HG03196 (cell line): ENCODE measurements around the gene RAB5B.
"Not testable (repeated sequence)": the region's sequence is repeated elsewhere in the genome, so short reads cannot be mapped to it uniquely, and the experiment has no call there.

Experiments used
- ATAC-seq: cut with Tn5 transposase; IDR thresholded peaks from one replicate; pipeline ENCODE4 v1.9.1; 2021; ENCODE audit not compliant: unreplicated experiment

Gene RAB5B

DNA sequence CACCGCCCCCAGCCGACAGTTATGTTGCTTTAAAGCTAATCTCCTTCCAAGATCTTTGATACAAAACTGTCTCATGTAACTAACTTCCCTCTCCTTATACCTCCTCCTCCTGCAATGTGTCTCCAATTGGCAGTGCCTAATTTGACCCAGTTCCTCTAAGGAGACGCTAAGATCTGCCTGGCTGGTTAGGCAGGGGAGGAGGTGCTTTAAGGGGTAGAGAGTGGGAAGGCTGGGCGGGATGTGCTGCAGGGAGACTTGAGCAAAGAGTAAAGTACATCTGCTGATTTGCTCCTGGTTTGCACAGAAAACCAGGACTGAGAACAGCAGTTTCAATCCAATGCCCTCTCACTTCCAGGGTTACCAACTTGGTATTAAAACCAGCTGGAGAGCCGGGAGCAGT is 39.6 kb downstream of the RAB5B start:
- no peak for ATAC-seq

DNA sequence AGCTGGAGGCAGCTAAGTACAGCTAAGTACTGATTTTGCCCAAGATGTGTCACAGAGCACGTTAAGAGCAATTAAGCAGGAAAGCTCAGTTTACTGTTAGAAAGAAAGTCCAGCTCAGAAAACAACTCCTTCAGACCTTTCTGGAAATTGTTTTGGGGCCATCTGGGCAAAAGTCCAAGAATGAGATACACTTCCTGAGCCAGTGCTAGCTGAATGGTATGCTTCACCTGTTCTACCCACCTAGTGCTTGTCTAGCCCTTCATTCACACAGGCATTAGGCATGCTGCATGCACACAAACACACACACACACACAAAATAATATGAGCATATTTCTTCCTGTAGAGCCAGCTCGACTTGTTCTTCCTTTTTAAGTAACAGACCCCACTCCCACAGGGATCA is 40.3 kb downstream of the RAB5B start:
- no peak for ATAC-seq

DNA sequence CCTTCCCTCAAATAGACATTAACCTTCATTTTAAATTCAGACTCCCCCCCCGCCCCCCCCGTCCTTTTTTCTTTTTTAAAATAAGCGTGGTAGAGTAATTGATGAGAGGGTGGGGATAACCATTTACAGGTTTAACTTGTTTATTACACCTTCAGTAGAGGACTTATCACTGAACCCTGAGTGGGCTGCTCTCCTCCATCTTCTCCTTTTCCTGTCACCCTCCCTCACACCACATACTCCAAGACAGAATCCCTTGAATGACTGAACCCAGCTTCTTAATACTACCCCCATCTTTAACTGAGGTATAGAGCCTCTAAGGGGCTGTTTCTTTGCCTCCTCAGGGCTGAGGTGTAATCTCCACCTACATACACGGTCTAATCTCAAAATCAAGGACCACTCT is 43.3 kb downstream of the RAB5B start:
- no peak for ATAC-seq

DNA sequence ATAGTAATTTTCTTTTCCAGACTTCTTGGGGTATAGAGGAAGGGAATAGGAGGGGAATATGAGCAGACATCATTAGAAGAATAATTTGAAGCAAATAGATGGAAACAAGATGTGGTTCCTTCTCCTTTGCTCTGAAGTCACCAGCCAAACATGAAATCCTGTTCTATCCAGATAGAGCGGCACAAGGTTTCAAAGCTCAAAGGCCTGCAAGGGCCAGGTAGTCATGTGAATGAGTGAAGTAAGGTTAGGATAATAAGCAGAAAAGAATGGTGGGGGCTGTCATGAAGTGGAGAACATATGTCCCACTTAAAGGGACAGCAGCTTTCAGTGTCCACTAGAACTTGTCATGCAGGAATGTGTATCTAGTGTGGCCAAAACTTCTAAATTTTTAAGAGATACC is 44.5 kb downstream of the RAB5B start:
- ATAC-seq = no peak

DNA sequence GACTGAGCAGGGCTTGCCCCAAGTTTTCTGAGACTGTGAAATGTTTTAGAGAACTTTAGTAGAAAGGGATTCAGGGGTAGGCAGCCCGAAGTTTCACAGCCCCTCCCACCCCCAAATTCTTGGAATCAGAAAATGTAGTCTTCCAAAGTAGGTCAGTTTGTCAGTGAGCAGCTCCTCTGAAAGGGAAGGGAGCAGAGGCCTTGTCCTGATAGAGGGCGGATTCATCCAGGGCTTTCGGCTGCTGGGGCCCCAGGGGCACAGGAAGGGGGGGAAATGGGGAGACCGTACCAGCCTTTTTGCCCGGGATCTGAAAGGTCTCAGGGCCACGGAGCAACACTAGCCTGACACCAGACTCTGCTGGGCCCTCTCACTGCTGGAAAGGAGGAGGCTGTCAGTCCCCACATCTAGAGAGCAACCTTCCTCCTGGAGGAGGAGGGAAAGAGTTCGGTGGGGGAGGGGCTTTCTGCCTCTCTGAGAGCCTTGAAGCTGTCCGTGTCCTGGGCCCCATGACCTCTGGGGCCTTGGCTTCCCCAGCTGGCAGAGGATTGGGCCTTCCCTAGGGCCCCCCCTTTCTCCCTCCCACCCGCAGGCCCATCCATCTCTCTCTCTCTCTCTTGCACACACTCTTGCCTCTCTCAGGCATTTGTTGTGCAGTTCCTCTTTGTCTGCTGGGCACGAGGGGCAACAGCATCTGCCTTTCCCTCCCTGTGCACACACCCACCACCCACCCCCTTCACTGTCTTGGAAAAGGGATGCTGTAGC is 46.7 kb downstream of the RAB5B start, which contains the start of gene IKZF4:
Gene IKZF4 (plus strand): TSS at position 621 of the 762 bp plus-strand sequence. CDS start 451 bp downstream, outside the sequence.
- ATAC-seq = no peak

DNA sequence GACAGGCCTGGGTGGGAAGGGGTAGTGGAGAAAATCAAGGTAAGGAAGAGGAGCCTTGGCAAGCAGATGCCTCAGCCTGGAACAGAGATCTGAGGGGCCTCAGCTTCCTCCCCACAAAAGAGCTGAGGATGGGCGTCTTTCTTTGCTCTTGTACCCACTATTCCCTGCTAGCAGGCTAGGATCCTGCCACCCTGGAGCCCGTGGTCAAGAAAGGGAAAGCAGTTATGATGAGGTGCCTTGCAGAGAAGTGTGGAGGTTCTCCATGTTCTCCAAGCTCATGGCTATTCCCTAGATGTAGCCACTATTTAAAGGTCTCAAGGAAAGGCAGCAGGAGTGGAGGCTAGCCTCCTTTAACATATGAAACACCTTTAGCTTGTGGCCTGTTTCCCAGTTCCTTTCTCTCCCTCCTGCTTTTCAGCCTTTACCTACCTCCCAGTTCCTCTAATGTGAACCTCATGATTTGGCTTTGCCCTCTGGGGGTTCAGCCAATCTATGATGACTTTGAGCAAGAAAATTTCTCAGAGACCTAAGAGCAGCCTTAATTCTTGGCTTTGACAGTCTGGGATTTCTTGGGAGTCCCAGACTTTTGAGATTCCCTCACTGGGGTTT is 48.1 kb downstream of the RAB5B start:
- ATAC-seq = no peak

DNA sequence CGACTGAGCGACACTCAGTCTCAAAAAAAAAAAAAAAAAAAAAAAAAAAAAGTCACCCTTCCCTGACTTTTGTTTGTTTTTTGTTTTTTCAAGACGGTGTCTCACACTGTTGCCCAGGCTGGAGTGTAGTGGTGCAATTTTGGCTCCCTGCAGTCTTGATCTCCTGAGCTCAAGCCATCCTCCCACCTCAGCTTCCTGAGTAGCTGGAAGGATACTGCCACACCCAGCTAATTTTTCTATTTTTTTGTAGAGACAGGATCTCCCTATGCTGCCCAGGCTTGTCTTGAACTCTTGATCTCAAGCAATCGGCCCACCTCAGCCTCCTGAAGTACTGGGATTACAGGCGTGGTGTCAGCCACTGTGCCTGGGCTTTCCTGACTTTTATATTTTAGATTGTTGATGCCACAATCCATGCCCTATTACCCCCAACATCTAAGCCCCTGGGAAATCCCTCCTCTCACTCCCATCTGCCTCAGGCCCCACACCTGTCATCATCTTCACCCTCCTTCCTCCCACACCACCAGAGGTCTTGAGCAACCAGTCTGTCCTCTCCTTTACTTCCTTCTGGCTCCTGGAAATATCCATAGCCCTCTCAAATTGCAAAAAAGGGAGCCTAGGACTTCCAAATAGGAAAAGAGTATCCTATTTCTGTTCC is 54.8 kb downstream of the RAB5B start:
- no peak for ATAC-seq

DNA sequence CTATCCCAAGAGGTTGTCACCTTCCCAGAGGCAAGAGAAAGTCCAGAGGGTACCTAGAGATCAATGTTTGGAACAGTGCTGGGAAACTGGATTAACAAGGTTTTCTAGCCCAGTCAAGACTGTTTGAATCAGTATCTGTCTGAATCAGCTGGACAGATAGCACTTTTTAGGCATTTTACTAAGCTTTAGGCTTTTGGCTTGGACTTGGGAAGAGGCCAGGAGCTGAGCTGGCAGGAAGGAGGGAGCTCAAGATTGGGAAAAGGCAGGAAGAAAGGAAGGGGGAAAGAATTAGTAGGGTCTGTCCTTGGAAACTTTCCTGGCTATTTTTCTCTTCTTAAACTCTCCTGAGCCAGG is 55.3 kb downstream of the RAB5B start:
- ATAC-seq = no peak

DNA sequence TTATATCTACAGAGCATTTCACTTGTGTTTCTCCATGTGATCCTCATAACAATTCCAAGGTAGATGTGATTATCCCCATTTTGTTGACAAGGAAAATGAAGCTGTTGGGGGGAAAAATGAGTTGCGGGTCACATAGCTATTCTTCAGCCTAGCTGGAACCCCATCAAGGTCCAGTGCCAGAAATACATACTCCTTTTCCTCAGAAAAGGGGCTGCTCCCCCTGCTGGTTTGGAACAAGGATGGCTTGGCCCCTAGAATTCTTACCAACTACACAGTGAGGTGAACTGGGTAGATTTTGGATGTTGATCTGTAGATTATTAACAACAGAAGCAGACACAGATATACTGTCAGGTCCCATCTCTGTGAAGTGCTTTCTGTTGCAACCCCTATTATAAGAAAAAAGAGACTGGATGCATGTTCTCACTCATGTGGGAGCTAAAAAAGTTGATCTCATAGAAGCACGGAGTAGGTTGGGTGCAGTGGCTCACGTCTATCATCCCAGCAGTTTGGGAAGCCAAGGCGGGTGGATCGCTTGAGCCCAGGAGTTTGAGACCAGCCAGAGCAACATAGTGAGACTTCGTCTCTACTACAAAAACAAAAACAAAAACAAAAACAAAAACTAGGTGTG is 55.9 kb downstream of the RAB5B start:
- ATAC-seq = no peak

DNA sequence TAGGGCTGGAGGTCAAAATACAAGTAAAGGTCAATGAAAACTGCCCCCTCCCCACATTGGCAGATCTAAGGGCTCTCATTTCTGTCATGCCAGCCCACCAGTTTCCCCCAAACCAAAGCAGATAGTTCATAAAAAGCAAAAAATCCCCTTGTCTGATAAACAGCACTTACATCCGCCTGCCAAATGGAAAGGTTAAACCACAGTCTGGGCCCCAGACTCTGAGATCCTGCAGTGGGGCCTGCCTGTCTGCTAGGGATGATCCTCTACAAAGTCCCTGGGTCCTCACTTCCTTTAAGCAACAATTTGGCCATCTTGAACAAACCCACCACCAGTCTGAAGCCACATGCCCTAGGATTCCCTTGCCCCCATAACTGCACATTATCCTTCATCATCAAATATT is 58.1 kb downstream of the RAB5B start:
- ATAC-seq = no peak

DNA sequence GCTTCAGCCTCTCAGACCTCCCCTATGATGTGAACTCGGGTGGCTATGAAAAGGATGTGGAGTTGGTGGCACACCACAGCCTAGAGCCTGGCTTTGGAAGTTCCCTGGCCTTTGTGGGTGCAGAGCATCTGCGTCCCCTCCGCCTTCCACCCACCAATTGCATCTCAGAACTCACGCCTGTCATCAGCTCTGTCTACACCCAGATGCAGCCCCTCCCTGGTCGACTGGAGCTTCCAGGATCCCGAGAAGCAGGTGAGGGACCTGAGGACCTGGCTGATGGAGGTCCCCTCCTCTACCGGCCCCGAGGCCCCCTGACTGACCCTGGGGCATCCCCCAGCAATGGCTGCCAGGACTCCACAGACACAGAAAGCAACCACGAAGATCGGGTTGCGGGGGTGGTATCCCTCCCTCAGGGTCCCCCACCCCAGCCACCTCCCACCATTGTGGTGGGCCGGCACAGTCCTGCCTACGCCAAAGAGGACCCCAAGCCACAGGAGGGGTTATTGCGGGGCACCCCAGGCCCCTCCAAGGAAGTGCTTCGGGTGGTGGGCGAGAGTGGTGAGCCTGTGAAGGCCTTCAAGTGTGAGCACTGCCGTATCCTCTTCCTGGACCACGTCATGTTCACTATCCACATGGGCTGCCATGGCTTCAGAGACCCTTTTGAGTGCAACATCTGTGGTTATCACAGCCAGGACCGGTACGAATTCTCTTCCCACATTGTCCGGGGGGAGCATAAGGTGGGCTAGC is 60.9 kb downstream of the RAB5B start:
- no peak for ATAC-seq

DNA sequence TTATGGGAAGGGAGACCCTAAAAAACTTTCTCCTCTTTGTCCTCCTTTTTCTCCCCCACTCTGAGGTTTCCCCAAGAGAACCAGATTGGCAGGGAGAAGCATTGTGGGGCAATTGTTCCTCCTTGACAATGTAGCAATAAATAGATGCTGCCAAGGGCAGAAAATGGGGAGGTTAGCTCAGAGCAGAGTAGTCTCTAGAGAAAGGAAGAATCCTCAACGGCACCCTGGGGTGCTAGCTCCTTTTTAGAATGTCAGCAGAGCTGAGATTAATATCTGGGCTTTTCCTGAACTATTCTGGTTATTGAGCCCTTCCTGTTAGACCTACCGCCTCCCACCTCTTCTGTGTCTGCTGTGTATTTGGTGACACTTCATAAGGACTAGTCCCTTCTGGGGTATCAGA is 63.3 kb downstream of the RAB5B start:
- ATAC-seq = no peak

DNA sequence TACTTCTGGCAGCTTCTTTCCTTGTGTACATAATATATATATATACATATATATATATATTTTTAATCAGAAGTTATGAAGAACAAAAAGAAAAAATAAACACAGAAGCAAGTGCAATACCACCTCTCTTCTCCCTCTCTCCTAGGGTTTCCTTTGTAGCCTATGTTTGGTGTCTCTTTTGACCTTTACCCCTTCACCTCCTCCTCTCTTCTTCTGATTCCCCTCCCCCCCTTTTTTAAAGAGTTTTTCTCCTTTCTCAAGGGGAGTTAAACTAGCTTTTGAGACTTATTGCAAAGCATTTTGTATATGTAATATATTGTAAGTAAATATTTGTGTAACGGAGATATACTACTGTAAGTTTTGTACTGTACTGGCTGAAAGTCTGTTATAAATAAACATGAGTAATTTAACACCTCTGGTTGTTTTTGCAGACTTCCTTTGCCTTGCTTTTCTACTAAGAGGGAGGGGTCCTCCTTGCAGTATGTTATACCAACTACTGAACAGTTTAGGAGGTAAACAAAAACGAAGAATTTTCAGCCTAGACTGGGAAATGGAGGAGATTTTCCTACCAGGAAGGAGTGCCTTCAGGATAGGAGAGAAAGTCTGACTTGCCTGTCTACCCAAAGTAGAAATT is 64.3 kb downstream of the RAB5B start:
- no peak for ATAC-seq

DNA sequence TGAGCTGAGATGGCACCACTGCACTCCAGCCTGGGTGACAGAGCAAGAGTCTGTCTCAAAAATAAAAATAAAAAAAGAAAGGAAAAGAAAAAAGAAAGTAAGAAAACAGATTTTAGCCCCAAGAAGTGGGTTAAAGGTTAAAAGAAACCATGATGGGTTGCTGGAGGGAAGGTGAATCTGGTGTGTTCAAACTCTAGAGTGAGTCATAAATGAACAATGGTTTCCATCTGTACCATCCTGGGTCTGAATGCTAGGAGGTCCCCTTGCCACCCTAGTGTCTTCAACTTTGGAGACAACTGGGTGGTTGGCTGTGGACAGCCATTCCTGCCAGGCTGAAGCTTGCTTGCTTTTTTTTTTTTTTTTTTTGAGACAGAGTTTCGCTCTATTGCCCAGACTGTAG is 66.3 kb downstream of the RAB5B start:
- no peak for ATAC-seq

DNA sequence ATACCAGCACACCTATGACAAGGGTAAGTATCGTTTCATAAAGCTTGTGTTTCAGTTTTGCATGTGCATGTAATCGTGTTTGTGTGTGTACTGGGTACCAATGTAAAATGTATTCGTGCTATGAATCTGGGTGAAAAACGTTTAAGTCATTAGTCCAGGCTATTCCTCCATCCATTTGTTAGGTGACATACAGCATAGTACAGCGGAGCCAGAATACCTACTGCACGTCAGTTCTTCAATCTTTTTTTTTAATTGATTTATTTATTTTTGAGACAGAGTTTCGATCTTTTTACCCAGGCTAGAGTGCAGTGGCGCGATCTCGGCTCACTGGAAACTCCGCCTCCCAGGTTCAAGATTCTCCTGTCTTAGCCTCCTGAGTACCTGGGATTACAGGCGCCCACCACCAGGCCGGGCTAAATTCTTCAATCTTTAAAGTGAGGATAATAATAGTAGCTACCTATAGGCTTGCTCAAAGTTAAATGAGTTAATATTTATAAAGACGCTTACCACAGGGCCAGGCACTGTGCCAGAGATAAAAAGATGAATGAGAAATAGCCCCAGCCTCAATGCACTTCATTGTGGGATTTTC is 67.2 kb downstream of the RAB5B start:
- no peak for ATAC-seq

DNA sequence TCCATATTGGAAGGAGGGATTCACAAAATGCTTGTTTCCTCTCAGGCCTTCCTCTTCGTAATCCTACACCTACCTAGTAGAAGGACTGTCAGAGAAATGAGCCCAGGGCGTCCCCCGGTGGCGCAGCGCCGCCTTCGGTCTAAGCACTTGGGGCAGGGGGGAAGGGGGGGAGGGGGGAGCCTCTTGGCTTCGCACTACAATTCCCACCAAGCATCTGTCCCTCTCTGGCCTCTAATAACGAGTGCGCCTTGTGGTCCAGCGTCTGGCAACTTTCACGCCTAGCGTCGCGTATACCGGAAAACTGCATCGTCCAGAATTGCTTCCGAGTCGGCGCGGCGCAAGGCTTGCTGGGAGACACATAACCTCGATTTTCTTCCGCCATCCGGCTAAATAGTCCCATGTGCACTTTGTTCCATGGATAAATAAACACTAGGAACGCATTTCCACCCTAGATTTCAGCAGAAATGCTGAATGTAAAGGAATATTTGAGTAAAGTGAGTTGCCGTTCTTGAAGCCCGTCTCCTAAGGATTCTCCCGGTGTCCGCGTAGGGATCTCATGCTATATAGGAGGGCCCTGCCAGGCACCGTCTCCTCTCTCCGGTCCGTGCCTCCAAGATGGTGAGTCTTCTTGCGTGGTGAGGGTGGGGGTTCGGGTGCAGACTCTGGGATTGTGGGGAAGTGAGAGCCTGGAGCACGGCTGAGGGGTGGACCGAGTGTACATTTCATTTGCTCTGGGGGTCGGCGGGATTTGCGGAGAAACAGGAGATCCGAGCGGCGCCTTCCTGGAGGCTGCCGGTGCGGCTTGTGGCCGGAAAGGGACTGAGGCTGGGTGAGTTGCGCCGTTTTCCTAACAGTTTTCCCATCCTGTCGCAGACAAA is 67.9 kb downstream of the RAB5B start, which contains the start of gene RPS26:
Gene RPS26 (plus strand): TSS at position 367 of the 878 bp plus-strand sequence. CDS start 249 bp downstream, at position 616.
- peak; percentile 92 for ATAC-seq

DNA sequence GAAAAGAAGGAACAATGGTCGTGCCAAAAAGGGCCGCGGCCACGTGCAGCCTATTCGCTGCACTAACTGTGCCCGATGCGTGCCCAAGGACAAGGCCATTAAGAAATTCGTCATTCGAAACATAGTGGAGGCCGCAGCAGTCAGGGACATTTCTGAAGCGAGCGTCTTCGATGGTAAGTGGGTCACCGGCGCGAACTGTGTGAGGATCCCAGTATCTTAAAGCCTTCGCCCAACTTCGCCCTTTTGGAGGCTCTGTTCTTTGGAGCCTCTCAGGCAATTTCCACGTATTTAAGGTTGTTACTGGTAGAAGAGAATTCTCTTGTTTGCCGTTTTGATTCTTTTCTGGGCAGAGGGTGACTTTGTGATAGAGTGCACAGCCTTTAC is 68.5 kb downstream of the RAB5B start:
- ATAC-seq = not testable (repeated sequence)

DNA sequence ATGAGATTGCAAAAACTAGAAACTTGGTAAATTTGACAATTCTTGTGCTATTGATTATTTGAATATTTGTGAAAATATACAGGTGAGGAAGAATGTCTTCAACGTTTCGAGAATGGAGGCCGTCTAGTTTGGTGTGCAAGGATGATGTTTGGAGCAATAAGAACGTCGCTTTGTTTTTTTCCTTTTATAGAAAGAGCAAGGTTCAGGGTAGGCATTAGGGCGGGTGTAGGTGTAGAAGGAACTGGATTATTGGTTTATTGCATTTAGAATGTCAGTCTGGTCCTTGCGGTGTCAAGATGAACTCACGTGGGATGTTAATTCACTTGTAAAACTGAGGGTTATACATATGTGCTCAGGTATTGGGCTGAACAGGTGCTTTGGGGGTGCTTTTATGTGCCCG is 69.0 kb downstream of the RAB5B start:
- no peak for ATAC-seq
